CD14-positive monocyte (primary cell): ENCODE measurements around the gene CCL17. TPM values are rescaled to one million over a fixed set of nuclear protein-coding genes. Genes with fewer than 3 reads are reported as not detected.

Experiments used
- DNase-seq, 3 donors: peaks; one replicate each; pipeline ENCODE4 v3.0.0-alpha.2; 2011 to 2022
- H2AFZ ChIP-seq: 2 replicates; pipeline ENCODE4 v1.6.0; 2012; ENCODE audit warnings: mild to moderate bottlenecking, low read depth, low read length, inconsistent platforms; ENCODE audit not compliant: insufficient read depth, poor library complexity, severe bottlenecking
- H3K27ac ChIP-seq, 2 donors: 1 replicate in 1 of 2; 2 replicates in 1 of 2; pipeline ENCODE4 v1.5.1; 2012 to 2013; ENCODE audit warnings: low read length in 2 of 2, control low read depth in 1 of 2, inconsistent platforms in 1 of 2, low read depth in 1 of 2, mild to moderate bottlenecking in 1 of 2
- H3K27me3 ChIP-seq, 2 donors: one replicate each; pipeline versions ENCODE4 v1.6.0 to v1.6.1; 2011 to 2013; ENCODE audit warnings: low read length in 2 of 2; ENCODE audit not compliant: control insufficient read depth in 2 of 2, insufficient read depth in 2 of 2
- H3K36me3 ChIP-seq, 2 donors: replicated peaks in 1 of 2; 1 replicate in 1 of 2; 2 replicates in 1 of 2; pipeline versions ENCODE4 v1.5.1 to v1.6.1; 2012 to 2013; ENCODE audit warnings: low read length in 2 of 2, control low read depth in 1 of 2, inconsistent platforms in 1 of 2, mild to moderate bottlenecking in 1 of 2; ENCODE audit not compliant: insufficient read depth in 2 of 2, control insufficient read depth in 1 of 2
- H3K4me1 ChIP-seq, 2 donors: 1 replicate in 1 of 2; 2 replicates in 1 of 2; pipeline versions ENCODE4 v1.5.1 to v1.6.1; 2012 to 2013; ENCODE audit warnings: low read length in 2 of 2, control low read depth in 1 of 2, inconsistent platforms in 1 of 2, mild to moderate bottlenecking in 1 of 2, moderate library complexity in 1 of 2; ENCODE audit not compliant: insufficient read depth in 2 of 2, control insufficient read depth in 1 of 2
- H3K4me2 ChIP-seq: replicated peaks from 2 replicates; pipeline ENCODE3; 2012; ENCODE audit warnings: low read length, moderate library complexity, mild to moderate bottlenecking; ENCODE audit not compliant: poor library complexity, severe bottlenecking; ENCODE audit errors: extremely low read depth
- H3K4me3 ChIP-seq, 3 experiments: fragments of 200-600 bp in 1 of 3; sonication (generic) in 1 of 3; replicated peaks in 1 of 3; 1 replicate in 2 of 3; 2 replicates in 1 of 3; pipeline ENCODE4 v1.5.1; 2011 to 2013; ENCODE audit warnings: low read length in 3 of 3, mild to moderate bottlenecking in 3 of 3, control low read depth in 2 of 3, low read depth in 2 of 3, inconsistent platforms in 1 of 3, moderate library complexity in 1 of 3
- H3K79me2 ChIP-seq: 2 replicates; pipeline ENCODE4 v1.6.0; 2012; ENCODE audit warnings: mild to moderate bottlenecking, control low read depth, inconsistent platforms, low read length, moderate library complexity; ENCODE audit not compliant: insufficient read depth
- H3K9ac ChIP-seq: 2 replicates; pipeline ENCODE4 v1.6.0; 2017; ENCODE audit warnings: low read length, mild to moderate bottlenecking; ENCODE audit not compliant: insufficient read depth, poor library complexity, severe bottlenecking
- H3K9me3 ChIP-seq, 2 donors: replicated peaks in 1 of 2; 1 replicate in 1 of 2; 2 replicates in 1 of 2; pipeline versions ENCODE4 v1.5.1 to v1.6.1; 2012 to 2013; ENCODE audit warnings: low read length in 2 of 2, control low read depth in 1 of 2; ENCODE audit not compliant: control insufficient read depth in 1 of 2, insufficient read depth in 1 of 2
- H4K20me1 ChIP-seq: 2 replicates; pipeline ENCODE4 v1.6.0; 2012; ENCODE audit warnings: mild to moderate bottlenecking, low read length, control low read depth, moderate library complexity; ENCODE audit not compliant: insufficient read depth
- H3K27ac Mint-ChIP-seq, 7 donors: one replicate each; pipeline ENCODE4 v1.8.0; 2020; ENCODE audit warnings: mild to moderate bottlenecking in 7 of 7, mixed read lengths in 7 of 7, moderate library complexity in 6 of 7, inconsistent platforms in 2 of 7
- H3K27me3 Mint-ChIP-seq, 3 donors: one replicate each; pipeline ENCODE4 v1.8.0; 2021 to 2022; ENCODE audit warnings: low read depth in 3 of 3, mild to moderate bottlenecking in 3 of 3, mixed read lengths in 3 of 3, moderate library complexity in 3 of 3, inconsistent platforms in 1 of 3
- H3K36me3 Mint-ChIP-seq, 2 donors: one replicate each; pipeline ENCODE4 v1.8.0; 2020; ENCODE audit warnings: mixed read lengths in 2 of 2, inconsistent platforms in 1 of 2, mild to moderate bottlenecking in 1 of 2
- H3K4me1 Mint-ChIP-seq: one replicate; pipeline ENCODE4 v1.8.0; 2020; ENCODE audit warnings: mild to moderate bottlenecking, mixed read lengths
- H3K4me3 Mint-ChIP-seq, 2 donors: one replicate each; pipeline ENCODE4 v1.8.0; 2020; ENCODE audit warnings: mild to moderate bottlenecking in 2 of 2, mixed read lengths in 2 of 2, moderate library complexity in 1 of 2
- H3K9me3 Mint-ChIP-seq, 7 donors: one replicate each; pipeline ENCODE4 v1.8.0; 2020 to 2022; ENCODE audit warnings: mixed read lengths in 7 of 7, mild to moderate bottlenecking in 6 of 7, moderate library complexity in 6 of 7, inconsistent platforms in 2 of 7
- CTCF ChIP-seq: fragments of 200-600 bp; IDR thresholded peaks from one replicate; pipeline ENCODE4 v1.8.0; 2022; ENCODE audit warnings: antibody characterized with exemption, mild to moderate bottlenecking
- WGBS: methylation state at CpG from one replicate; pipeline ENCODE4 v1.1.5; 2013; ENCODE audit warnings: missing lambda C conversion rate; ENCODE audit not compliant: insufficient coverage; 5-methylcytosine and 5-hydroxymethylcytosine counted together
- intact Hi-C, 2 donors: fragments of 100-400 bp; cut with micrococcal nuclease; formaldehyde crosslinking; loops; one replicate each; pipeline versions ENCODE4 v1.15.0 to v1.15.1; 2023
- polyA plus RNA-seq, 3 donors: library from polyadenylated mRNA; depleted of rRNA in 1 of 3; unstranded in 2 of 3; stranded (reverse) in 1 of 3; fragments of 300-500 nt in 2 of 3; fragments of >200 nt in 1 of 3; fragmentation: Illumina TruSeq in 2 of 3; gene quantifications; 1 replicate in 2 of 3; 2 replicates in 1 of 3; pipeline ENCODE4 v1.2.3, GENCODE V29; 2012 to 2021

The CCL17 gene
- polyA plus RNA-seq, 3 donors, result not detected

GRCh38 chr16:57422026-57422944, 17.7 kb downstream of the CCL17 start:
- Histone ChIP-seq H3K4me2 (no peak overlapping the region), H4K20me1 (no peaks in the 10 kb centered on the region), H3K79me2 (no peaks in the 10 kb centered on the region), H3K9ac (no peak overlapping the region), H2AFZ (no peak overlapping the region), H3K27ac (no peak overlapping the region), H3K27me3 (no peaks in the 10 kb centered on the region), H3K36me3 (peaks cover 5 to 10% of the 10 kb centered on the region in 2 donors), H3K4me1 (peaks cover 9 to 12% of the 10 kb centered on the region in 2 donors), H3K9me3 (no peaks in the 10 kb centered on the region), H3K4me3 (no peak overlapping the region)
- peaks cover 0 to 2% (median 0%) of the 10 kb centered on the region in 7 donors for H3K9me3 Mint-ChIP-seq
- intact Hi-C loops, result no loop called here
- TF ChIP-seq CTCF, result peak; percentile 23
- no peak overlapping the region for H3K27ac Mint-ChIP-seq
- H3K36me3 Mint-ChIP-seq, result peaks cover 4 to 13% of the 10 kb centered on the region in 2 donors
- H3K27me3 Mint-ChIP-seq, result peaks cover 2 to 3% (median 2%) of the 10 kb centered on the region in 3 donors
- H3K4me1 Mint-ChIP-seq, result peaks cover 11% of the 10 kb centered on the region
- WGBS, result 95% methylated on average over 4 of the region's 10 CpGs
- peak in 1 of 3 donors; percentile 17 for DNase-seq
- H3K4me3 Mint-ChIP-seq, result no peak overlapping the region

GRCh38 chr16:57423152-57423551, 18.6 kb downstream of the CCL17 start:
- H2AFZ ChIP-seq, result no peak overlapping the region
- intact Hi-C loops, result no loop called here
- H3K9me3 ChIP-seq, result no peaks in the 10 kb centered on the region
- peaks cover 9 to 11% of the 10 kb centered on the region in 2 donors for H3K4me1 ChIP-seq
- no peaks in the 10 kb centered on the region for H3K27me3 ChIP-seq
- H3K4me1 Mint-ChIP-seq, result peaks cover 11% of the 10 kb centered on the region
- no peak overlapping the region for H3K4me3 Mint-ChIP-seq
- no peak overlapping the region for H3K4me3 ChIP-seq
- H4K20me1 ChIP-seq, result no peaks in the 10 kb centered on the region
- no peak overlapping the region for H3K4me2 ChIP-seq
- no peak for TF ChIP-seq CTCF
- H3K79me2 ChIP-seq, result no peaks in the 10 kb centered on the region
- peaks cover 9 to 19% of the 10 kb centered on the region in 2 donors for H3K36me3 ChIP-seq
- no peak for DNase-seq
- H3K9me3 Mint-ChIP-seq, result peaks cover 0 to 2% (median 0%) of the 10 kb centered on the region in 7 donors
- no peak overlapping the region for H3K27ac ChIP-seq
- H3K36me3 Mint-ChIP-seq, result peaks cover 12 to 21% of the 10 kb centered on the region in 2 donors
- WGBS, result 100% methylated on average over 1 of the region's 2 CpGs
- no peak overlapping the region for H3K27ac Mint-ChIP-seq
- H3K27me3 Mint-ChIP-seq, result peaks cover 0 to 2% (median 2%) of the 10 kb centered on the region in 3 donors
- H3K9ac ChIP-seq, result no peak overlapping the region
